H1 (cell line): ENCODE data around the gene WDR90. TPM values are rescaled to one million over a fixed set of nuclear protein-coding genes. Genes with fewer than 3 reads are reported as not detected.

Experiments
- ASH2L ChIP-seq: fragments of 200-600, 300-600 bp; sonication (generic); IDR thresholded peaks from one replicate; pipeline ENCODE4 v1.7.1; 2017; ENCODE audit warnings: low read length
- CREB1 ChIP-seq: IDR thresholded peaks from 2 replicates; pipeline ENCODE4 v1.6.1; 2012; ENCODE audit warnings: inconsistent platforms
- FOSL1 ChIP-seq: IDR thresholded peaks from 2 replicates; pipeline ENCODE4 v1.6.1; 2011; ENCODE audit warnings: mild to moderate bottlenecking, low read depth, low read length, moderate library complexity; ENCODE audit not compliant: insufficient read depth
- GTF2F1 ChIP-seq: IDR thresholded peaks from 2 replicates; pipeline ENCODE4 v1.6.1; 2012; ENCODE audit warnings: low read depth, low read length, improper control_type of control experiment, borderline replicate concordance
- HDAC2 ChIP-seq, 2 experiments: fragments of 300-600 bp in 1 of 2; sonication (generic) in 1 of 2; IDR thresholded peaks; 2 replicates each; pipeline ENCODE4 v1.6.1; 2011 to 2012; ENCODE audit warnings: low read depth in 2 of 2, low read length in 2 of 2, mild to moderate bottlenecking in 2 of 2, moderate library complexity in 2 of 2, borderline replicate concordance in 1 of 2, inconsistent platforms in 1 of 2
- HDAC6 ChIP-seq: IDR thresholded peaks from one replicate; pipeline ENCODE4 v1.7.1; 2012; ENCODE audit warnings: low read depth, mild to moderate bottlenecking, inconsistent platforms, low read length, moderate library complexity
- KDM5A ChIP-seq: fragments of 200-600 bp; IDR thresholded peaks from 2 replicates; pipeline ENCODE4 v1.7.1; 2012; ENCODE audit warnings: mild to moderate bottlenecking, low read length, inconsistent platforms, mixed read lengths
- MAFK ChIP-seq: IDR thresholded peaks from 2 replicates; pipeline ENCODE4 v1.6.1; 2012; ENCODE audit warnings: low read depth, mild to moderate bottlenecking, improper control_type of control experiment, low read length
- RXRA ChIP-seq: IDR thresholded peaks from 2 replicates; pipeline ENCODE4 v1.6.1; 2011; ENCODE audit warnings: low read depth, mild to moderate bottlenecking, low read length, moderate library complexity; ENCODE audit not compliant: insufficient read depth
- polyA plus RNA-seq, 7 experiments: library from polyadenylated mRNA; depleted of rRNA in 3 of 7; stranded (reverse) in 5 of 7; unstranded in 2 of 7; fragments of >200 nt in 5 of 7; fragments of 200-250 nt in 2 of 7; gene quantifications; 1 replicate in 5 of 7; 2 replicates in 1 of 7; 4 replicates in 1 of 7; pipeline versions ENCODE4 v1.2.1 to v1.2.3, GENCODE V29; 2011 to 2013; ENCODE audit warnings: missing spikeins in 2 of 7, mixed read lengths in 2 of 7
- total RNA-seq: library from RNA; stranded (reverse); fragmentation: NEBNext Ultra II Directional; extraction: Animal tissue kit (Norgen Biotek cat#: 25700); gene quantifications from 2 replicates; pipeline ENCODE4 v1.2.1, GENCODE V29; 2021
- TF ChIP-seq, protein P1 (sequence below): fragments of 300-600 bp; sonication (generic); IDR thresholded peaks from 2 replicates; pipeline ENCODE4 v1.7.1; 2012; ENCODE audit warnings: low read length, moderate library complexity, mild to moderate bottlenecking, inconsistent platforms; ENCODE audit not compliant: insufficient replicate concordance

Gene WDR90
- total and polyA plus RNA-seq, 2 of the 8 experiments (the other 6 are each of a cell fraction or from before 2014, with no cell fraction given) = 24.0 to 47.2 TPM

DNA sequence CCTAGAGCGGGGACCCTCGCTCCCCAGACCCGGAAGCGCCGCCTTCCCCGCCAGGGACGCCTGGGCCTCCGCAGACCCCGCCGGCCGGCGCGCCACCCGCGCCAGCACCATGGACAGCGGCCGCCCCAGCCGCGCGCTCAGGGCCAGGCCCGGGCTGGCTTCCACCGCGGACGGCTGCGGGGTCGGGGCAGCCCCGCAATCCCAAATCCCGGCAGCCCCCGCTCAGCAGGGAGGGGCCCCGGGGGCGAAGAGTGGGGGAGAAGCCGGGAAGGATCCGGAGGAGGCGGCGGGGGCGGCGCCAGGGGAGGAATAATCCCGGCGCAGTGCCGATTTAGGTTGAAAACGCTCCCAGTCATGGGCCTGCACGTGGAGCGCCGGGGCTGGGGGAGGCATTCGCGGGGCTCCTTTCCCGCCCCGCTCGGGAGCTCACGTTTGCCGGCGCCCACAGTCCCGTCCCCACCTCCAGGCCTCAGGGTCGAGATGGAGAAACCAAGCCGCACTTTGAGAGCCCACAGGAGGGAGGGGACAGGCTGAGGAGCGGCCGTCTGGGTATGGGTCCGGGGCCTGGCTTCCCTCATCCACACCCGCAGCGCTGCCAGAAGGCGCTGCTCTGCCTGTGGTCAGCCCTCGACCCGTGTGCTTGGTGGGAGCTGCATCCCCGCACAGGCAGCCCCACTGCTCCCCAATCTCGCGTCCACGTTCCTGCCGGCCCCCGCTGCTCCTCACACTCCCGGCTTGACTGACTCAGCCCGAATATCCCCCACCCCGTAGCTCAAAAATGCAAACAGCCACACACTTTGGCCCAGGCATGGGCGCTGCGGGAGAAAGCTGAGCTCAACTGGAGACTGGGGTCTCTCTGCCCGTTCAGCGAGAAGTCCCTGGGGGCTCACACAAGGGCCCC, 51.8 kb downstream of the WDR90 start (continued):
- TF ChIP-seq, protein P1, sequence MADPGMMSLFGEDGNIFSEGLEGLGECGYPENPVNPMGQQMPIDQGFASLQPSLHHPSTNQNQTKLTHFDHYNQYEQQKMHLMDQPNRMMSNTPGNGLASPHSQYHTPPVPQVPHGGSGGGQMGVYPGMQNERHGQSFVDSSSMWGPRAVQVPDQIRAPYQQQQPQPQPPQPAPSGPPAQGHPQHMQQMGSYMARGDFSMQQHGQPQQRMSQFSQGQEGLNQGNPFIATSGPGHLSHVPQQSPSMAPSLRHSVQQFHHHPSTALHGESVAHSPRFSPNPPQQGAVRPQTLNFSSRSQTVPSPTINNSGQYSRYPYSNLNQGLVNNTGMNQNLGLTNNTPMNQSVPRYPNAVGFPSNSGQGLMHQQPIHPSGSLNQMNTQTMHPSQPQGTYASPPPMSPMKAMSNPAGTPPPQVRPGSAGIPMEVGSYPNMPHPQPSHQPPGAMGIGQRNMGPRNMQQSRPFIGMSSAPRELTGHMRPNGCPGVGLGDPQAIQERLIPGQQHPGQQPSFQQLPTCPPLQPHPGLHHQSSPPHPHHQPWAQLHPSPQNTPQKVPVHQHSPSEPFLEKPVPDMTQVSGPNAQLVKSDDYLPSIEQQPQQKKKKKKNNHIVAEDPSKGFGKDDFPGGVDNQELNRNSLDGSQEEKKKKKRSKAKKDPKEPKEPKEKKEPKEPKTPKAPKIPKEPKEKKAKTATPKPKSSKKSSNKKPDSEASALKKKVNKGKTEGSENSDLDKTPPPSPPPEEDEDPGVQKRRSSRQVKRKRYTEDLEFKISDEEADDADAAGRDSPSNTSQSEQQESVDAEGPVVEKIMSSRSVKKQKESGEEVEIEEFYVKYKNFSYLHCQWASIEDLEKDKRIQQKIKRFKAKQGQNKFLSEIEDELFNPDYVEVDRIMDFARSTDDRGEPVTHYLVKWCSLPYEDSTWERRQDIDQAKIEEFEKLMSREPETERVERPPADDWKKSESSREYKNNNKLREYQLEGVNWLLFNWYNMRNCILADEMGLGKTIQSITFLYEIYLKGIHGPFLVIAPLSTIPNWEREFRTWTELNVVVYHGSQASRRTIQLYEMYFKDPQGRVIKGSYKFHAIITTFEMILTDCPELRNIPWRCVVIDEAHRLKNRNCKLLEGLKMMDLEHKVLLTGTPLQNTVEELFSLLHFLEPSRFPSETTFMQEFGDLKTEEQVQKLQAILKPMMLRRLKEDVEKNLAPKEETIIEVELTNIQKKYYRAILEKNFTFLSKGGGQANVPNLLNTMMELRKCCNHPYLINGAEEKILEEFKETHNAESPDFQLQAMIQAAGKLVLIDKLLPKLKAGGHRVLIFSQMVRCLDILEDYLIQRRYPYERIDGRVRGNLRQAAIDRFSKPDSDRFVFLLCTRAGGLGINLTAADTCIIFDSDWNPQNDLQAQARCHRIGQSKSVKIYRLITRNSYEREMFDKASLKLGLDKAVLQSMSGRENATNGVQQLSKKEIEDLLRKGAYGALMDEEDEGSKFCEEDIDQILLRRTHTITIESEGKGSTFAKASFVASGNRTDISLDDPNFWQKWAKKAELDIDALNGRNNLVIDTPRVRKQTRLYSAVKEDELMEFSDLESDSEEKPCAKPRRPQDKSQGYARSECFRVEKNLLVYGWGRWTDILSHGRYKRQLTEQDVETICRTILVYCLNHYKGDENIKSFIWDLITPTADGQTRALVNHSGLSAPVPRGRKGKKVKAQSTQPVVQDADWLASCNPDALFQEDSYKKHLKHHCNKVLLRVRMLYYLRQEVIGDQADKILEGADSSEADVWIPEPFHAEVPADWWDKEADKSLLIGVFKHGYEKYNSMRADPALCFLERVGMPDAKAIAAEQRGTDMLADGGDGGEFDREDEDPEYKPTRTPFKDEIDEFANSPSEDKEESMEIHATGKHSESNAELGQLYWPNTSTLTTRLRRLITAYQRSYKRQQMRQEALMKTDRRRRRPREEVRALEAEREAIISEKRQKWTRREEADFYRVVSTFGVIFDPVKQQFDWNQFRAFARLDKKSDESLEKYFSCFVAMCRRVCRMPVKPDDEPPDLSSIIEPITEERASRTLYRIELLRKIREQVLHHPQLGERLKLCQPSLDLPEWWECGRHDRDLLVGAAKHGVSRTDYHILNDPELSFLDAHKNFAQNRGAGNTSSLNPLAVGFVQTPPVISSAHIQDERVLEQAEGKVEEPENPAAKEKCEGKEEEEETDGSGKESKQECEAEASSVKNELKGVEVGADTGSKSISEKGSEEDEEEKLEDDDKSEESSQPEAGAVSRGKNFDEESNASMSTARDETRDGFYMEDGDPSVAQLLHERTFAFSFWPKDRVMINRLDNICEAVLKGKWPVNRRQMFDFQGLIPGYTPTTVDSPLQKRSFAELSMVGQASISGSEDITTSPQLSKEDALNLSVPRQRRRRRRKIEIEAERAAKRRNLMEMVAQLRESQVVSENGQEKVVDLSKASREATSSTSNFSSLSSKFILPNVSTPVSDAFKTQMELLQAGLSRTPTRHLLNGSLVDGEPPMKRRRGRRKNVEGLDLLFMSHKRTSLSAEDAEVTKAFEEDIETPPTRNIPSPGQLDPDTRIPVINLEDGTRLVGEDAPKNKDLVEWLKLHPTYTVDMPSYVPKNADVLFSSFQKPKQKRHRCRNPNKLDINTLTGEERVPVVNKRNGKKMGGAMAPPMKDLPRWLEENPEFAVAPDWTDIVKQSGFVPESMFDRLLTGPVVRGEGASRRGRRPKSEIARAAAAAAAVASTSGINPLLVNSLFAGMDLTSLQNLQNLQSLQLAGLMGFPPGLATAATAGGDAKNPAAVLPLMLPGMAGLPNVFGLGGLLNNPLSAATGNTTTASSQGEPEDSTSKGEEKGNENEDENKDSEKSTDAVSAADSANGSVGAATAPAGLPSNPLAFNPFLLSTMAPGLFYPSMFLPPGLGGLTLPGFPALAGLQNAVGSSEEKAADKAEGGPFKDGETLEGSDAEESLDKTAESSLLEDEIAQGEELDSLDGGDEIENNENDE = no peak
- TF ChIP-seq KDM5A (no peak), HDAC2 (IDR thresholded peaks at IDR 0.05; ENCODE audit: borderline replicate concordance in 1 of 2, low read depth in 2 of 2, low read length in 2 of 2) (0 out of 4 replicates have a peak, but pooled peaks have one; percentile 37 to 40), ASH2L (peak; percentile 21), MAFK (no peak), HDAC6 (no peak), FOSL1 (no peak), GTF2F1 (no peak), RXRA (no peak), CREB1 (no peak)
